Fibroblast of skin of left biceps (primary cell): ENCODE results near the gene MSL3B.
A peak's percentile ranks its signal among the peaks of the same experiment; 100 is the strongest.

Experiments used
- DNase-seq, 2 experiments: peaks; one replicate each; pipeline ENCODE4 v3.0.0-alpha.2; 2013; ENCODE audit warnings: low read depth in 2 of 2

The MSL3B gene

GRCh38 chr2:233832869-233833311 is 35.3 kb downstream of the MSL3B start:
- DNase-seq = no peak

GRCh38 chr2:233832414-233832813 is 35.8 kb downstream of the MSL3B start:
- DNase-seq = peak; percentile 10 to 14

GRCh38 chr2:233831861-233832260 is 36.3 kb downstream of the MSL3B start:
- DNase-seq = no peak

GRCh38 chr2:233831011-233831721 is 37.0 kb downstream of the MSL3B start:
- DNase-seq = no peak

- no peak for DNase-seq
These were observed 37.9 kb downstream of the MSL3B start for GRCh38 chr2:233830111-233830802.

- no peak for DNase-seq
These were observed 38.7 kb downstream of the MSL3B start for GRCh38 chr2:233829193-233830110.

GRCh38 chr2:233828546-233829192 is 39.5 kb downstream of the MSL3B start:
- no peak for DNase-seq

GRCh38 chr2:233824373-233824772 is 43.8 kb downstream of the MSL3B start:
- DNase-seq = no peak

- no peak for DNase-seq
These were observed 44.5 kb downstream of the MSL3B start for GRCh38 chr2:233823731-233824121.

GRCh38 chr2:233822781-233823730 is 45.1 kb downstream of the MSL3B start:
- no peak for DNase-seq

GRCh38 chr2:233822101-233822771 is 46.0 kb downstream of the MSL3B start:
- DNase-seq = no peak

- no peak for DNase-seq
These were observed 46.5 kb downstream of the MSL3B start for GRCh38 chr2:233821709-233822100.

- no peak for DNase-seq
These were observed 47.0 kb downstream of the MSL3B start for GRCh38 chr2:233821196-233821595.

GRCh38 chr2:233820774-233821105 is 47.4 kb downstream of the MSL3B start:
- DNase-seq = no peak

- DNase-seq = no peak
These were observed 48.1 kb downstream of the MSL3B start for GRCh38 chr2:233819884-233820773.

- DNase-seq = no peak
These were observed 49.3 kb downstream of the MSL3B start for GRCh38 chr2:233818639-233819621.

- no peak for DNase-seq
These were observed 50.1 kb downstream of the MSL3B start for GRCh38 chr2:233817995-233818638.
